Neural progenitor cell (in vitro differentiated cells): Measurements from ENCODE around the gene PLP2. TPM values are rescaled to one million over a fixed set of nuclear protein-coding genes. Genes with fewer than 3 reads are reported as not detected.

Experiments used
- DNase-seq: peaks from one replicate; pipeline ENCODE4 v3.0.0-alpha.2; 2016; ENCODE audit warnings: low spot score
- H2AFZ ChIP-seq: fragments of 200-600 bp; sonication (generic); replicated peaks from 2 replicates; pipeline ENCODE4 v1.6.1; 2016; ENCODE audit warnings: antibody characterized with exemption
- H3F3A ChIP-seq: fragments of 200-600 bp; sonication (generic); 2 replicates; pipeline ENCODE4 v1.6.1; 2016; ENCODE audit warnings: antibody characterized with exemption, low read depth
- H3K27ac ChIP-seq: fragments of 200-600 bp; sonication (generic); 2 replicates; pipeline ENCODE4 v1.5.1; 2016; ENCODE audit warnings: mild to moderate bottlenecking
- H3K27me3 ChIP-seq: fragments of 200-600 bp; sonication (generic); 2 replicates; pipeline ENCODE4 v1.6.1; 2016; ENCODE audit warnings: mild to moderate bottlenecking, moderate library complexity
- H3K36me3 ChIP-seq: fragments of 200-600 bp; sonication (generic); 2 replicates; pipeline ENCODE4 v1.5.1; 2016
- H3K4me1 ChIP-seq: fragments of 200-600 bp; sonication (generic); 2 replicates; pipeline ENCODE4 v1.6.1; 2016; ENCODE audit warnings: mixed run types
- H3K4me2 ChIP-seq: fragments of 200-600 bp; sonication (generic); 2 replicates; pipeline ENCODE4 v1.6.1; 2016
- H3K4me3 ChIP-seq: fragments of 200-600 bp; sonication (generic); 2 replicates; pipeline ENCODE4 v1.5.1; 2016
- H3K79me2 ChIP-seq: fragments of 200-600 bp; sonication (generic); 2 replicates; pipeline ENCODE4 v1.6.1; 2016; ENCODE audit warnings: low read depth
- H3K9ac ChIP-seq: fragments of 200-600 bp; sonication (generic); 2 replicates; pipeline ENCODE4 v1.6.1; 2016
- H3K9me3 ChIP-seq: fragments of 200-600 bp; sonication (generic); 2 replicates; pipeline ENCODE4 v1.5.1; 2016; ENCODE audit warnings: low read depth
- H4K20me1 ChIP-seq: fragments of 200-600 bp; sonication (generic); 2 replicates; pipeline ENCODE4 v1.6.1; 2016; ENCODE audit warnings: low read depth
- H3K27ac Mint-ChIP-seq: 3 replicates; pipeline ENCODE4 v1.8.0; 2021; ENCODE audit warnings: mixed read lengths
- H3K27me3 Mint-ChIP-seq: 2 replicates; pipeline ENCODE4 v1.8.0; 2022; ENCODE audit warnings: low read depth, mild to moderate bottlenecking, inconsistent platforms, moderate library complexity, mixed read lengths; ENCODE audit not compliant: insufficient read depth
- H3K36me3 Mint-ChIP-seq: 3 replicates; pipeline ENCODE4 v1.8.0; 2021; ENCODE audit warnings: mixed read lengths
- H3K4me1 Mint-ChIP-seq: 3 replicates; pipeline ENCODE4 v1.8.0; 2021; ENCODE audit warnings: mixed read lengths
- H3K4me3 Mint-ChIP-seq: 3 replicates; pipeline ENCODE4 v1.8.0; 2021; ENCODE audit warnings: mild to moderate bottlenecking, moderate library complexity, mixed read lengths
- H3K9me3 Mint-ChIP-seq: 3 replicates; pipeline ENCODE4 v1.8.0; 2020; ENCODE audit warnings: mixed read lengths
- EZH2 ChIP-seq: fragments of 200-600 bp; sonication (generic); IDR thresholded peaks from 2 replicates; pipeline ENCODE4 v1.6.1; 2017; ENCODE audit warnings: antibody characterized with exemption, mild to moderate bottlenecking, moderate library complexity
- EZH2phosphoT487 ChIP-seq: fragments of 200-600 bp; sonication (generic); IDR thresholded peaks from 2 replicates; pipeline ENCODE4 v1.6.1; 2017; ENCODE audit warnings: antibody characterized with exemption
- total RNA-seq: library from RNA; depleted of rRNA; stranded (reverse); fragments of >200 nt; gene quantifications from 2 replicates; pipeline ENCODE4 v1.2.3, GENCODE V29; 2015; ENCODE audit warnings: low replicate concordance
- TF ChIP-seq, protein P1 (sequence below): fragments of 200-600 bp; sonication (generic); IDR thresholded peaks from 2 replicates; pipeline ENCODE4 v1.5.1; 2017; ENCODE audit warnings: antibody characterized with exemption, mild to moderate bottlenecking

PLP2 gene
- total RNA-seq, 1 donor from 2014 or later: 0.13 TPM

DNA sequence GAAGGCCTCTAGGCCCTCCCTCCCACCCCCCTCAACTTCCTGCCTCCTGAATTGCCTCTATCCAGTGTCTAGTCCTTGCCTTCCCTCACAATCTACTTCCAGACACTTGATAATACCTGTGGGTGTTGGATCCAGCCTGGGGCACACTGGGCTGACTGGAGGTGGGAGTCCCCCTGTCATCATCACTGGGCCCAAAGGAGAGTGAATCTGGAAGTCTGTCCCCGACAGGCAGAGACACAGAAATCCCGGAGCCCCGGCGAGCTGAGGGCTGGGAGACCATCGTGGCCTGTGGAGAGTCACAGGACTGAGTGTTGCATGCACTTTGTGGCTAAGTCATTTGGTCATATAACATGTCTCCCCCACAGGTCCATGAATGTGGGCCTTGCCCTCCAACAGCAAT, 36.7 kb downstream of the PLP2 start:
- Histone ChIP-seq H3K36me3 (no peaks in the 10 kb centered on the region), H3K27ac (no peak overlapping the region), H3K27me3 (no peaks in the 10 kb centered on the region), H3K4me1 (no peaks in the 10 kb centered on the region), H3F3A (no peaks in the 10 kb centered on the region), H3K9ac (no peak overlapping the region), H2AFZ (no peak overlapping the region), H3K4me2 (no peak overlapping the region), H3K79me2 (no peaks in the 10 kb centered on the region), H4K20me1 (no peaks in the 10 kb centered on the region), H3K9me3 (no peaks in the 10 kb centered on the region), H3K4me3 (no peak overlapping the region)
- Mint-ChIP-seq H3K27ac (no peak overlapping the region), H3K4me1 (no peaks in the 10 kb centered on the region), H3K9me3 (peaks cover 8% of the 10 kb centered on the region), H3K36me3 (no peaks in the 10 kb centered on the region), H3K4me3 (no peak overlapping the region), H3K27me3 (peaks cover 5% of the 10 kb centered on the region)
- TF ChIP-seq, protein P1, sequence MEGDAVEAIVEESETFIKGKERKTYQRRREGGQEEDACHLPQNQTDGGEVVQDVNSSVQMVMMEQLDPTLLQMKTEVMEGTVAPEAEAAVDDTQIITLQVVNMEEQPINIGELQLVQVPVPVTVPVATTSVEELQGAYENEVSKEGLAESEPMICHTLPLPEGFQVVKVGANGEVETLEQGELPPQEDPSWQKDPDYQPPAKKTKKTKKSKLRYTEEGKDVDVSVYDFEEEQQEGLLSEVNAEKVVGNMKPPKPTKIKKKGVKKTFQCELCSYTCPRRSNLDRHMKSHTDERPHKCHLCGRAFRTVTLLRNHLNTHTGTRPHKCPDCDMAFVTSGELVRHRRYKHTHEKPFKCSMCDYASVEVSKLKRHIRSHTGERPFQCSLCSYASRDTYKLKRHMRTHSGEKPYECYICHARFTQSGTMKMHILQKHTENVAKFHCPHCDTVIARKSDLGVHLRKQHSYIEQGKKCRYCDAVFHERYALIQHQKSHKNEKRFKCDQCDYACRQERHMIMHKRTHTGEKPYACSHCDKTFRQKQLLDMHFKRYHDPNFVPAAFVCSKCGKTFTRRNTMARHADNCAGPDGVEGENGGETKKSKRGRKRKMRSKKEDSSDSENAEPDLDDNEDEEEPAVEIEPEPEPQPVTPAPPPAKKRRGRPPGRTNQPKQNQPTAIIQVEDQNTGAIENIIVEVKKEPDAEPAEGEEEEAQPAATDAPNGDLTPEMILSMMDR: no peak
- TF ChIP-seq EZH2phosphoT487 (no peak), EZH2 (no peak)
- no peak for DNase-seq

DNA sequence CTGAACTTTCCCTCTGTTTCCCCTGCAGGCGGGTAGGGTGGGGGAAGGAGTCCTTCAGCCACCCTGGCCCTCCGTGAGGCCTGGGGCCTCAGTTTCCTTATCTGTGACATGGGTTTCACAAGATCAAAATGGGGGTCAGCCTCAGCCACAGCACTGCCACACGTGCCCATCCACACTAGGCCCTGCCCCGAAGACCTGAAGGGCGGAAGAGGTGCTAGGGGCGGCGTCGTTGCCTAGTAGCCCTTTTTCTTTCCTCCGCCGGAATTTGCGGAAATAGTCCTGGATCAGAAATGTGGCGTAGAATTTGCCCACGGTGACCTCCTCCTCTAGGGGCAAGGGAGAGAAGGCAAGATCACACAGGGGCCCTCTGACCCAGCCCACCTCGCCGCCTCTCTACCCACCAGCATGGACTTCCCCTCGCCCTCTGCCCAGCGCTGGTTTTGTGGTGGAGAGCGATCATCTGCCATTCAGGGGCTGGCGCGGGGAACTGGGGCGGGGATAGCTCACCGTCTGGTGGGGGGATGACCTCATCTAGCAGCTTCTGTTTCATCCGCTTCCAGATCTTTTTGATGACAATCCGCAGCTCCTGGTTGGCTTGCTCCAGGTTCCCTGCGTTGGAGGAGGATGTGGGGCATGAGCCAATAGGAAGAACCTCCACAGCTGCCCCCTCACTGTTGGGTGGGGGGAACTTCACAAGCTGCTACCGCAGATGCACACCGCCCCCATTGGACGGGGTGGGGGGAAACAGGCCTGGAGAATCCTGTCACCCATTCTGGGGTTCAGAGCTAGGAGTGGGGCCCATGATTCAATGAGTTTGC, 37.9 kb downstream of the PLP2 start:
- Mint-ChIP-seq H3K27ac (no peak overlapping the region), H3K27me3 (peaks cover 5% of the 10 kb centered on the region), H3K4me3 (no peak overlapping the region), H3K36me3 (no peaks in the 10 kb centered on the region), H3K4me1 (no peaks in the 10 kb centered on the region), H3K9me3 (peaks cover 8% of the 10 kb centered on the region)
- no peaks in the 10 kb centered on the region for H3K36me3 ChIP-seq
- DNase-seq: no peak
- H3F3A ChIP-seq: no peaks in the 10 kb centered on the region
- no peak overlapping the region for H3K4me3 ChIP-seq
- H3K9me3 ChIP-seq: no peaks in the 10 kb centered on the region
- H3K4me1 ChIP-seq: no peaks in the 10 kb centered on the region
- no peak overlapping the region for H3K9ac ChIP-seq
- TF ChIP-seq, protein P1: no peak
- H3K27me3 ChIP-seq: no peaks in the 10 kb centered on the region
- no peak overlapping the region for H2AFZ ChIP-seq
- no peak overlapping the region for H3K4me2 ChIP-seq
- H3K79me2 ChIP-seq: no peaks in the 10 kb centered on the region
- H4K20me1 ChIP-seq: no peaks in the 10 kb centered on the region
- no peak overlapping the region for H3K27ac ChIP-seq

DNA sequence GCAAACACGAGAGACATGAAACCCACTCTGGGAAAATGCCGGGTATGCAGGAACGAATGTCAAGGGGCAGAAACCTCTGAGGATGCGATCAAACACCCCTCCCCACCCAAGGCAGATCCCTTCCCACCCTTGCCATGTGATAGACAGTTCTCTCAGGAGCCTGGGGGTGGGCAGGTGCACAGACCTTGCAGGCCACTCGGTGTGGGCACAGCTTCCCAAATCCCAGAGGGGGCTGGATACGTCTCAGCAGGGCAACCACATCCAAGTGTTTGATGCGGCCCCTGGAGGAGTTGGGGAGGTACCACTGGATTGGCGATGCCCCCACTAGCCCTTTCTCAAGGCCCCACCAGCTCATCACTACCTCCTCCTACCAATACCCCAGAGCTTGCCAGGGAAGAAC, 38.7 kb downstream of the PLP2 start:
- H3F3A ChIP-seq: no peaks in the 10 kb centered on the region
- H3K27ac ChIP-seq: no peak overlapping the region
- H4K20me1 ChIP-seq: no peaks in the 10 kb centered on the region
- no peak overlapping the region for H2AFZ ChIP-seq
- H3K4me2 ChIP-seq: no peak overlapping the region
- H3K4me1 Mint-ChIP-seq: no peaks in the 10 kb centered on the region
- no peaks in the 10 kb centered on the region for H3K36me3 ChIP-seq
- H3K36me3 Mint-ChIP-seq: no peaks in the 10 kb centered on the region
- TF ChIP-seq EZH2 (no peak), EZH2phosphoT487 (no peak)
- TF ChIP-seq, protein P1: no peak
- H3K27me3 Mint-ChIP-seq: peaks cover 10% of the 10 kb centered on the region
- peaks cover 13% of the 10 kb centered on the region for H3K9me3 Mint-ChIP-seq
- no peaks in the 10 kb centered on the region for H3K9me3 ChIP-seq
- no peak overlapping the region for H3K9ac ChIP-seq
- no peaks in the 10 kb centered on the region for H3K79me2 ChIP-seq
- H3K27me3 ChIP-seq: no peaks in the 10 kb centered on the region
- no peak overlapping the region for H3K4me3 Mint-ChIP-seq
- H3K4me1 ChIP-seq: no peaks in the 10 kb centered on the region
- no peak for DNase-seq
- H3K27ac Mint-ChIP-seq: no peak overlapping the region
- no peak overlapping the region for H3K4me3 ChIP-seq
